Upper lobe of left lung (tissue), 6 donors: ENCODE results near the gene NRM. TPM values are rescaled to one million over a fixed set of nuclear protein-coding genes. Genes with fewer than 3 reads are reported as not detected.

Source experiments
- ATAC-seq, 2 donors: fragments of 200-7000 bp; cut with Tn5 transposase; one replicate each; pipeline ENCODE4 v1.9.1; 2022; ENCODE audit warnings: mild to moderate bottlenecking in 2 of 2, moderate library complexity in 2 of 2; ENCODE audit not compliant: low FRiP score in 2 of 2
- DNase-seq, 2 donors: peaks; one replicate each; pipeline ENCODE4 v3.0.0-alpha.2; 2019 to 2020
- H3K27ac ChIP-seq, 4 donors: fragments of 200-600 bp; sonication (generic); one replicate each; pipeline ENCODE4 v1.5.1; 2016 to 2019
- H3K27me3 ChIP-seq, 4 donors: fragments of 200-600 bp; sonication (generic); one replicate each; pipeline ENCODE4 v1.5.1; 2017 to 2019
- H3K36me3 ChIP-seq, 4 donors: fragments of 200-600 bp; sonication (generic); one replicate each; pipeline ENCODE4 v1.5.1; 2016 to 2019
- H3K4me1 ChIP-seq, 4 donors: fragments of 200-600 bp; sonication (generic); one replicate each; pipeline ENCODE4 v1.5.1; 2018 to 2019
- H3K4me3 ChIP-seq, 4 donors: fragments of 200-600 bp; sonication (generic); one replicate each; pipeline ENCODE4 v1.5.1; 2017 to 2019; ENCODE audit warnings: mild to moderate bottlenecking in 2 of 4, moderate library complexity in 1 of 4
- H3K9me3 ChIP-seq, 4 donors: fragments of 200-600 bp; sonication (generic); one replicate each; pipeline ENCODE4 v1.5.1; 2018 to 2019
- CTCF ChIP-seq, 6 experiments: fragments of 450-650 bp in 4 of 6; fragments of 200-600 bp in 2 of 6; sonication (generic) in 2 of 6; IDR thresholded peaks; one replicate each; pipeline ENCODE4 v1.5.1; 2016 to 2019; ENCODE audit warnings: antibody characterized with exemption in 6 of 6
- EP300 ChIP-seq, 4 donors: sonication (generic); formaldehyde crosslinking; IDR thresholded peaks; one replicate each; pipeline ENCODE4 v1.5.1; 2017; ENCODE audit warnings: antibody characterized with exemption in 4 of 4, control low read depth in 2 of 4
- POLR2A ChIP-seq, 4 donors: fragments of 450-650 bp; IDR thresholded peaks; one replicate each; pipeline ENCODE4 v1.5.1; 2016 to 2017; ENCODE audit warnings: antibody characterized with exemption in 4 of 4, mild to moderate bottlenecking in 2 of 4
- POLR2AphosphoS5 ChIP-seq, 2 donors: sonication (generic); formaldehyde crosslinking; IDR thresholded peaks; one replicate each; pipeline ENCODE4 v1.5.1; 2017; ENCODE audit warnings: antibody characterized with exemption in 2 of 2
- WGBS, 2 donors: methylation state at CpG; one replicate each; pipeline ENCODE4 v1.1.5; 2017 to 2018; 5-methylcytosine and 5-hydroxymethylcytosine counted together
- total RNA-seq, 6 donors: library from RNA; depleted of rRNA in 4 of 6; stranded (reverse); fragments of >200 nt in 4 of 6; gene quantifications; one replicate each; pipeline versions ENCODE4 v1.1.0 to v1.2.1, GENCODE V29; 2016 to 2021
- donor health status: DM: no; HTN: no; CAD: no; lungs with moderate emphysema.
- donor health status: DM: no; HTN: yes; CAD: no; lungs with severe emphysema.

Gene NRM
- total RNA-seq, 6 donors from 2014 or later: 3.3 to 13.4 (median 7.2) TPM

GRCh38 chr6:30703011-30703410 is 12.2 kb upstream of the NRM start:
- WGBS, 2 donors: 98 to 100% methylated on average over 4 to 10 of the region's 10 CpGs
- H3K27me3 ChIP-seq: no peaks in the 10 kb centered on the region
- no peak for TF ChIP-seq POLR2AphosphoS5 (IDR thresholded peaks at IDR 0.05)
- no peak for TF ChIP-seq EP300 (IDR thresholded peaks at IDR 0.05)
- no peak for TF ChIP-seq CTCF (IDR thresholded peaks at IDR 0.05)
- no peak for TF ChIP-seq POLR2A (IDR thresholded peaks at IDR 0.05)
- H3K4me1 ChIP-seq: peaks cover 0 to 5% (median 0%) of the 10 kb centered on the region in 4 donors
- H3K36me3 ChIP-seq: peaks cover 5 to 67% (median 25%) of the 10 kb centered on the region in 4 donors
- no peak overlapping the region for H3K4me3 ChIP-seq
- no peak overlapping the region for H3K27ac ChIP-seq
- DNase-seq (no peak), ATAC-seq (peak in 1 of 2 donors; percentile 22)
- no peaks in the 10 kb centered on the region for H3K9me3 ChIP-seq

GRCh38 chr6:30700340-30700739 is 9.6 kb upstream of the NRM start:
- ATAC-seq: peak in 1 of 2 donors; percentile 65
- peaks cover 0 to 44% (median 13%) of the 10 kb centered on the region in 4 donors for H3K36me3 ChIP-seq
- no peak overlapping the region for H3K4me3 ChIP-seq
- H3K4me1 ChIP-seq: peaks cover 0 to 5% (median 0%) of the 10 kb centered on the region in 4 donors
- TF ChIP-seq POLR2A (IDR thresholded peaks at IDR 0.05) (no peak), EP300 (IDR thresholded peaks at IDR 0.05) (no peak), CTCF (IDR thresholded peaks at IDR 0.05) (no peak), POLR2AphosphoS5 (IDR thresholded peaks at IDR 0.05) (no peak)
- 49 to 65% methylated on average over 4 of the region's 4 CpGs for WGBS, 2 donors
- H3K9me3 ChIP-seq: no peaks in the 10 kb centered on the region
- H3K27me3 ChIP-seq: no peaks in the 10 kb centered on the region
- DNase-seq: peak in 1 of 2 donors; percentile 70
- H3K27ac ChIP-seq: no peak overlapping the region

- DNase-seq (no peak), ATAC-seq (no peak)
- Histone ChIP-seq H3K27me3 (no peaks in the 10 kb centered on the region), H3K36me3 (peaks cover 0 to 10% (median 0%) of the 10 kb centered on the region in 4 donors), H3K9me3 (no peaks in the 10 kb centered on the region), H3K27ac (no peak overlapping the region), H3K4me1 (peaks cover 0 to 6% (median 3%) of the 10 kb centered on the region in 4 donors), H3K4me3 (no peak overlapping the region)
- TF ChIP-seq EP300 (IDR thresholded peaks at IDR 0.05): no peak
- no peak for TF ChIP-seq POLR2A (IDR thresholded peaks at IDR 0.05)
- TF ChIP-seq POLR2AphosphoS5 (IDR thresholded peaks at IDR 0.05): no peak
- TF ChIP-seq CTCF (IDR thresholded peaks at IDR 0.05): no peak
- 78 to 94% methylated on average over 5 of the region's 5 CpGs for WGBS, 2 donors
These were observed 5.6 kb upstream of the NRM start for GRCh38 chr6:30696432-30696831.

GRCh38 chr6:30691208-30691847 is 544 bp upstream of the NRM start:
- Histone ChIP-seq H3K4me3 (peak overlapping the region in 3 of 4 donors; percentile 68 to 79 (median 77)), H3K4me1 (peaks cover 28 to 38% (median 33%) of the 10 kb centered on the region in 4 donors), H3K27ac (peak overlapping the region; percentile 89 to 99 (median 99)), H3K36me3 (no peaks in the 10 kb centered on the region), H3K27me3 (no peaks in the 10 kb centered on the region), H3K9me3 (no peaks in the 10 kb centered on the region)
- WGBS, 2 donors: 18 to 22% methylated on average over 8 of the region's 8 CpGs
- no peak for ATAC-seq
- no peak for TF ChIP-seq EP300 (IDR thresholded peaks at IDR 0.05)
- TF ChIP-seq POLR2AphosphoS5 (IDR thresholded peaks at IDR 0.05): no peak
- no peak for TF ChIP-seq CTCF (IDR thresholded peaks at IDR 0.05)
- TF ChIP-seq POLR2A (IDR thresholded peaks at IDR 0.05): no peak
- no peak for DNase-seq

- WGBS, 2 donors: 27 to 32% methylated on average over 4 of the region's 4 CpGs
- Histone ChIP-seq H3K27ac (peak overlapping the region; percentile 89 to 99 (median 99)), H3K4me1 (peaks cover 34 to 39% (median 36%) of the 10 kb centered on the region in 4 donors), H3K4me3 (peak overlapping the region in 3 of 4 donors; percentile 68 to 79 (median 77)), H3K9me3 (no peaks in the 10 kb centered on the region), H3K36me3 (no peaks in the 10 kb centered on the region), H3K27me3 (no peaks in the 10 kb centered on the region)
- ATAC-seq (no peak), DNase-seq (no peak)
- TF ChIP-seq POLR2AphosphoS5 (IDR thresholded peaks at IDR 0.05) (no peak), POLR2A (IDR thresholded peaks at IDR 0.05) (no peak), CTCF (IDR thresholded peaks at IDR 0.05) (no peak), EP300 (IDR thresholded peaks at IDR 0.05) (no peak)
These were observed 799 bp downstream of the NRM start for GRCh38 chr6:30689985-30690384.
